Skin epidermis (tissue), 12 donors: Measurements from ENCODE around the gene RPS27.
A peak's percentile ranks its signal among the peaks of the same experiment; 100 is the strongest.

Source experiments
- H3K27ac ChIP-seq, 21 experiments: fragments of 200-600 bp; sonication (generic) in 11 of 21; one replicate each; pipeline ENCODE4 v1.5.0; 2020; ENCODE audit warnings: mild to moderate bottlenecking in 3 of 21, inconsistent platforms in 2 of 21, moderate library complexity in 2 of 21
- H3K4me3 ChIP-seq, 7 experiments: fragments of 200-600 bp; sonication (generic) in 2 of 7; one replicate each; pipeline ENCODE4 v1.5.0; 2020; ENCODE audit warnings: inconsistent platforms in 2 of 7, mild to moderate bottlenecking in 2 of 7, moderate library complexity in 1 of 7

The RPS27 gene

GRCh38 chr1:153990468-153991150, at the start of gene RPS27:
RPS27 (plus strand) TSS chr1:153990762; CDS start chr1:153990797, 35 bp downstream.
- Histone ChIP-seq H3K4me3 (peak within 1 kb of the TSS; percentile 49 to 97 (median 74)), H3K27ac (peak within 1 kb of the TSS; percentile 73 to 99 (median 93))

- Histone ChIP-seq H3K4me3 (no peak overlapping the region), H3K27ac (peak overlapping the region in 1 of 21 experiments; percentile 43)
Observed at GRCh38 chr1:153941826-153942725, 48.5 kb upstream of the RPS27 start.

GRCh38 chr1:153942766-153943549, 47.6 kb upstream of the RPS27 start:
- H3K27ac ChIP-seq, result no peak overlapping the region

GRCh38 chr1:153944005-153944826, 46.3 kb upstream of the RPS27 start:
- Histone ChIP-seq H3K27ac (peak overlapping the region in 20 of 21 experiments; percentile 88 to 99 (median 97)), H3K4me3 (peak overlapping the region in 5 of 7 experiments; percentile 62 to 94 (median 91))

More at GRCh38 chr1:153942766-153943549, 47.6 kb upstream of the RPS27 start:
- no peak overlapping the region for H3K4me3 ChIP-seq

- Histone ChIP-seq H3K27ac (peak overlapping the region in 20 of 21 experiments; percentile 88 to 99 (median 97)), H3K4me3 (peak overlapping the region; percentile 62 to 99 (median 91))
Observed at GRCh38 chr1:153944827-153945117, 45.8 kb upstream of the RPS27 start.

- peak overlapping the region; percentile 62 to 99 (median 91) for H3K4me3 ChIP-seq
- peak overlapping the region; percentile 88 to 99 (median 97) for H3K27ac ChIP-seq
Observed at GRCh38 chr1:153945131-153945794, 45.3 kb upstream of the RPS27 start.

GRCh38 chr1:153945795-153946621, 44.6 kb upstream of the RPS27 start:
- peak overlapping the region; percentile 62 to 99 (median 91) for H3K4me3 ChIP-seq
- H3K27ac ChIP-seq, result peak overlapping the region; percentile 88 to 99 (median 97)

GRCh38 chr1:153946622-153947241, 43.8 kb upstream of the RPS27 start, which contains the start of gene DENND4B:
DENND4B (minus strand) TSS chr1:153946718; CDS start chr1:153944374, 2,344 bp downstream.
- Histone ChIP-seq H3K4me3 (peak within 1 kb of the TSS; percentile 62 to 99 (median 91)), H3K27ac (peak within 1 kb of the TSS; percentile 88 to 99 (median 97))

GRCh38 chr1:153951183-153951582, 39.4 kb upstream of the RPS27 start:
- no peak overlapping the region for H3K4me3 ChIP-seq
- H3K27ac ChIP-seq, result no peak overlapping the region

GRCh38 chr1:153951801-153952200, 38.8 kb upstream of the RPS27 start:
- no peak overlapping the region for H3K27ac ChIP-seq
- H3K4me3 ChIP-seq, result no peak overlapping the region

GRCh38 chr1:153953859-153954365, 36.6 kb upstream of the RPS27 start:
- H3K4me3 ChIP-seq, result no peak overlapping the region
- no peak overlapping the region for H3K27ac ChIP-seq

- Histone ChIP-seq H3K27ac (no peak overlapping the region), H3K4me3 (no peak overlapping the region)
Observed at GRCh38 chr1:153954826-153955225, 35.7 kb upstream of the RPS27 start.

- H3K4me3 ChIP-seq, result peak overlapping the region; percentile 77 to 98 (median 90)
- H3K27ac ChIP-seq, result peak overlapping the region in 20 of 21 experiments; percentile 88 to 99 (median 93)
Observed at GRCh38 chr1:153956997-153957715, 33.4 kb upstream of the RPS27 start.

- Histone ChIP-seq H3K27ac (peak overlapping the region; percentile 46 to 99 (median 93)), H3K4me3 (peak overlapping the region; percentile 77 to 98 (median 90))
Observed at GRCh38 chr1:153957744-153958110, 32.8 kb upstream of the RPS27 start.

GRCh38 chr1:153958111-153958960, 32.2 kb upstream of the RPS27 start, which contains the start of gene CRTC2:
CRTC2 (minus strand) TSS chr1:153958612; CDS start chr1:153958497, 115 bp downstream.
- Histone ChIP-seq H3K27ac (peak within 1 kb of the TSS; percentile 46 to 99 (median 93)), H3K4me3 (peak within 1 kb of the TSS; percentile 77 to 98 (median 90))
